ENCODE data around the gene R3HDM4. TPM values are rescaled to one million over a fixed set of nuclear protein-coding genes. Genes with fewer than 3 reads are reported as not detected.

R3HDM4 gene
- polyA plus RNA-seq, 4 donors: 44.0 to 61.4 (median 46.7) TPM

Other genes with a start within 250 kb of the R3HDM4 start
- gene FSTL3, start 236.8 kb downstream of the R3HDM4 start, polyA plus RNA-seq (ENCODE audit: insufficient read length in 4 of 4): 10 to 100 TPM; 13.8 to 22.5 (median 16.3) TPM
- gene PRSS57, start 217.8 kb downstream of the R3HDM4 start, polyA plus RNA-seq (ENCODE audit: insufficient read length in 4 of 4): under 1 TPM; 0.17 to 0.48 (median 0.37) TPM
- 100 to 1,000 TPM in 1 of 4 donors, 10 to 100 TPM in 3; 79.7 to 121 (median 87.5) TPM for gene PALM, start 204.3 kb downstream of the R3HDM4 start, polyA plus RNA-seq (ENCODE audit: insufficient read length in 4 of 4)
- 1 to 10 TPM; 7.6 to 9.7 (median 8.0) TPM for gene MISP, start 162.1 kb downstream of the R3HDM4 start, polyA plus RNA-seq (ENCODE audit: insufficient read length in 4 of 4)
- 100 to 1,000 TPM; 365 to 458 (median 390) TPM for gene PTBP1, start 115.8 kb downstream of the R3HDM4 start, polyA plus RNA-seq (ENCODE audit: insufficient read length in 4 of 4)
- 10 to 100 TPM in 3 of 4 donors, 1 to 10 TPM in 1; 8.6 to 19.1 (median 13.6) TPM for gene PLPPR3, start 91.3 kb downstream of the R3HDM4 start, polyA plus RNA-seq (ENCODE audit: insufficient read length in 4 of 4)
- 1 to 10 TPM in 2 of 4 donors, under 1 TPM in 2; 0.76 to 2.4 (median 1.2) TPM for gene AZU1, start 85.4 kb downstream of the R3HDM4 start, polyA plus RNA-seq (ENCODE audit: insufficient read length in 4 of 4)
- 1 to 10 TPM in 2 of 4 donors, under 1 TPM in 2; 0.50 to 1.6 (median 1.2) TPM for gene PRTN3, start 72.2 kb downstream of the R3HDM4 start, polyA plus RNA-seq (ENCODE audit: insufficient read length in 4 of 4)
- under 1 TPM in 3 of 4 donors, not detected in 1; 0.18 to 0.96 (median 0.64) TPM for gene ELANE, start 60.9 kb downstream of the R3HDM4 start, polyA plus RNA-seq (ENCODE audit: insufficient read length in 4 of 4)
- 1 to 10 TPM; 2.1 to 5.7 (median 2.6) TPM for gene CFD, start 53.6 kb downstream of the R3HDM4 start, polyA plus RNA-seq (ENCODE audit: insufficient read length in 4 of 4)
- gene MED16, start 20.0 kb downstream of the R3HDM4 start, polyA plus RNA-seq (ENCODE audit: insufficient read length in 4 of 4): 10 to 100 TPM; 57.1 to 70.8 (median 60.7) TPM
- not detected for gene RNU6-9, start 19.7 kb downstream of the R3HDM4 start, polyA plus RNA-seq (ENCODE audit: insufficient read length in 4 of 4)
- gene KISS1R, start 4.1 kb upstream of the R3HDM4 start, polyA plus RNA-seq (ENCODE audit: insufficient read length in 4 of 4): 1 to 10 TPM in 1 of 4 donors, under 1 TPM in 3; 0.38 to 1.6 (median 0.61) TPM
- 10 to 100 TPM; 19.4 to 27.4 (median 22.9) TPM for gene ARID3A, start 12.8 kb upstream of the R3HDM4 start, polyA plus RNA-seq (ENCODE audit: insufficient read length in 4 of 4)
- gene WDR18, start 71.1 kb upstream of the R3HDM4 start, polyA plus RNA-seq (ENCODE audit: insufficient read length in 4 of 4): 10 to 100 TPM; 33.6 to 78.8 (median 37.7) TPM
- 1 to 10 TPM in 1 of 4 donors, under 1 TPM in 3; 0.44 to 1.3 (median 0.55) TPM for gene GRIN3B, start 87.2 kb upstream of the R3HDM4 start, polyA plus RNA-seq (ENCODE audit: insufficient read length in 4 of 4)
- gene TMEM259, start 107.9 kb upstream of the R3HDM4 start, polyA plus RNA-seq (ENCODE audit: insufficient read length in 4 of 4): 100 to 1,000 TPM in 2 of 4 donors, 10 to 100 TPM in 2; 98.1 to 152 (median 101) TPM
- not detected for gene RNU6-2, start 108.3 kb upstream of the R3HDM4 start, polyA plus RNA-seq (ENCODE audit: insufficient read length in 4 of 4)
- 100 to 1,000 TPM; 161 to 205 (median 176) TPM for gene CNN2, start 113.4 kb upstream of the R3HDM4 start, polyA plus RNA-seq (ENCODE audit: insufficient read length in 4 of 4)
- gene ABCA7, start 126.9 kb upstream of the R3HDM4 start, polyA plus RNA-seq (ENCODE audit: insufficient read length in 4 of 4): 1 to 10 TPM; 6.2 to 8.9 (median 7.6) TPM
- gene ARHGAP45, start 153.9 kb upstream of the R3HDM4 start, polyA plus RNA-seq (ENCODE audit: insufficient read length in 4 of 4): 10 to 100 TPM in 1 of 4 donors, 1 to 10 TPM in 3; 9.3 to 12.8 (median 9.7) TPM
- gene POLR2E, start 182.2 kb upstream of the R3HDM4 start, polyA plus RNA-seq (ENCODE audit: insufficient read length in 4 of 4): 100 to 1,000 TPM; 134 to 181 (median 142) TPM
- 100 to 1,000 TPM; 242 to 321 (median 252) TPM for gene GPX4, start 190.8 kb upstream of the R3HDM4 start, polyA plus RNA-seq (ENCODE audit: insufficient read length in 4 of 4)

Data from right renal pelvis (tissue), 4 donors.